ENCODE results near the gene HGF. TPM values are rescaled to one million over a fixed set of nuclear protein-coding genes. Genes with fewer than 3 reads are reported as not detected.

HGF gene
- polyA plus RNA-seq, 3 donors = 18.6 to 24.0 (median 18.9) TPM

DNA sequence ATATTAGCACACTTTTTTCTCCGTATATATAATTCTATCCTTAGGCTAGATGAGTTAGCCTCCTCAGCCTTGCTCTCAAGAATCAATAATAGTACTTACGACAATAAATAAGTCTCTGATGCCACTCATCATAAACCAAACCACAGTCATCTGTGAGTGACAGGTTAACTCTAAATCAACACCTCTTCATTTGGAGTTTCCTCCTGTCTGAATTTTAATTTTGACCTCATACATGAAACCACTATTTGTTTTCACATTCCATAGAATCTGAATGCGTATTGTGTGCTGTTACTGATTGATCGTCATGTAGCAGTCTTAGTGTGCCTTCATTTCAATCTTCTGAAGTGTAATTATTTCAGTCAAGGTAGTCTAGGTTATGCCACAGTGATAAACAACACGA is 85.8 kb downstream of the HGF start:
- Mint-ChIP-seq H3K36me3 (no peaks in the 10 kb centered on the region), H3K4me1 (peaks cover 5% of the 10 kb centered on the region), H3K4me3 (no peak overlapping the region), H3K27me3 (ENCODE audit: low read depth in 3 of 3) (no peaks in the 10 kb centered on the region), H3K9me3 (no peaks in the 10 kb centered on the region), H3K27ac (no peak overlapping the region)
- DNase-seq = no peak
- intact Hi-C loops (cut with micrococcal nuclease) = no loop called here
- H2AFZ ChIP-seq (ENCODE audit: insufficient read depth, low read depth, low read length, poor library complexity, severe bottlenecking) = no peak overlapping the region
- H3K4me1 ChIP-seq (ENCODE audit: control insufficient read depth in 1 of 2, insufficient read depth in 2 of 2, low read length in 2 of 2) = no peaks in the 10 kb centered on the region
- no peaks in the 10 kb centered on the region for H3K27me3 ChIP-seq (ENCODE audit: control insufficient read depth in 2 of 2, insufficient read depth in 2 of 2, low read length in 2 of 2)
- no peak overlapping the region for H3K27ac ChIP-seq (ENCODE audit: low read depth in 1 of 2, low read length in 2 of 2)
- no peaks in the 10 kb centered on the region for H3K36me3 ChIP-seq (replicated peaks in 1 of 2; ENCODE audit: control insufficient read depth in 1 of 2, insufficient read depth in 2 of 2, low read length in 2 of 2)
- no peaks in the 10 kb centered on the region for H3K9me3 ChIP-seq (replicated peaks in 1 of 2; ENCODE audit: control insufficient read depth in 1 of 2, insufficient read depth in 1 of 2, low read length in 2 of 2)
- H4K20me1 ChIP-seq (ENCODE audit: insufficient read depth, low read length) = no peaks in the 10 kb centered on the region
- no peak for TF ChIP-seq CTCF (IDR thresholded peaks at IDR 0.05)
- H3K79me2 ChIP-seq (ENCODE audit: insufficient read depth, low read length) = no peaks in the 10 kb centered on the region
- H3K4me3 ChIP-seq (replicated peaks in 1 of 3; ENCODE audit: low read depth in 2 of 3, low read length in 3 of 3) = no peak overlapping the region
- WGBS (ENCODE audit: insufficient coverage) = 100% methylated on average over 1 of the region's 5 CpGs
- no peak overlapping the region for H3K9ac ChIP-seq (ENCODE audit: insufficient read depth, low read length, poor library complexity, severe bottlenecking)
- no peak overlapping the region for H3K4me2 ChIP-seq (replicated peaks; ENCODE audit: extremely low read depth, low read length, poor library complexity, severe bottlenecking)

DNA sequence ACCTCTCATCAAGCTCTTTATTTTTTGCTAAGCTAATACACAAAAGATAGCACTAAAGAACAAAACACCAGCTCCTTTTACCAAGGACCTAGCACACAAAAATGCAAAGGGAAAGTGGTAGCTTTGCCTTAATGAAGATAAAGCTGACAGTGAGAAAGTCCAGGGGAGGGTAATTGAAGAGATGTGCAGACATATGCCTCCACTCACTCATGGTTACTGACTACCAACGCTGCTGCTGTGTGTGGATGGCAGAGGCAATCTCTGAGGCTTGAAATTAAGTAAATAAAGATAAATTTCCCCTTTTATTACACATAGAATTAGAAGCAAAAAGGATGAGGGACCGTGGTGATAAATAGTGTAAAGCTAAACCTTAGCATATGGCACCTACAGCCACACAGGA is 87.0 kb downstream of the HGF start:
- H3K36me3 ChIP-seq (replicated peaks in 1 of 2; ENCODE audit: control insufficient read depth in 1 of 2, insufficient read depth in 2 of 2, low read length in 2 of 2) = no peaks in the 10 kb centered on the region
- H3K9ac ChIP-seq (ENCODE audit: insufficient read depth, low read length, poor library complexity, severe bottlenecking) = no peak overlapping the region
- Mint-ChIP-seq H3K9me3 (no peaks in the 10 kb centered on the region), H3K4me1 (peaks cover 4% of the 10 kb centered on the region), H3K4me3 (no peak overlapping the region), H3K27me3 (ENCODE audit: low read depth in 3 of 3) (peaks cover 0 to 2% (median 0%) of the 10 kb centered on the region in 3 donors), H3K27ac (no peak overlapping the region), H3K36me3 (no peaks in the 10 kb centered on the region)
- no peaks in the 10 kb centered on the region for H3K79me2 ChIP-seq (ENCODE audit: insufficient read depth, low read length)
- no peaks in the 10 kb centered on the region for H4K20me1 ChIP-seq (ENCODE audit: insufficient read depth, low read length)
- intact Hi-C loops (cut with micrococcal nuclease) = no loop called here
- no peak for DNase-seq
- H3K4me1 ChIP-seq (ENCODE audit: control insufficient read depth in 1 of 2, insufficient read depth in 2 of 2, low read length in 2 of 2) = no peaks in the 10 kb centered on the region
- TF ChIP-seq CTCF (IDR thresholded peaks at IDR 0.05) = no peak
- H3K4me3 ChIP-seq (replicated peaks in 1 of 3; ENCODE audit: low read depth in 2 of 3, low read length in 3 of 3) = no peak overlapping the region
- H3K4me2 ChIP-seq (replicated peaks; ENCODE audit: extremely low read depth, low read length, poor library complexity, severe bottlenecking) = no peak overlapping the region
- no CpG with 5 or more reads among the region's 2 CpGs for WGBS (ENCODE audit: insufficient coverage)
- H2AFZ ChIP-seq (ENCODE audit: insufficient read depth, low read depth, low read length, poor library complexity, severe bottlenecking) = no peak overlapping the region
- H3K27ac ChIP-seq (ENCODE audit: low read depth in 1 of 2, low read length in 2 of 2) = no peak overlapping the region
- no peaks in the 10 kb centered on the region for H3K9me3 ChIP-seq (replicated peaks in 1 of 2; ENCODE audit: control insufficient read depth in 1 of 2, insufficient read depth in 1 of 2, low read length in 2 of 2)
- H3K27me3 ChIP-seq (ENCODE audit: control insufficient read depth in 2 of 2, insufficient read depth in 2 of 2, low read length in 2 of 2) = no peaks in the 10 kb centered on the region
